Liver (tissue), 3 donors: ENCODE measurements around the gene ARHGEF10L.

Experiments
- EGR1 ChIP-seq, 2 donors: IDR thresholded peaks; 2 replicates each; pipeline ENCODE4 v1.6.1; 2016 to 2018; ENCODE audit warnings: antibody characterized with exemption in 2 of 2, low read depth in 2 of 2
- GABPA ChIP-seq, 2 donors: IDR thresholded peaks in 1 of 2; conservative IDR thresholded peaks in 1 of 2; 2 replicates each; pipeline ENCODE4 v1.6.1; 2016; ENCODE audit warnings: antibody characterized with exemption in 2 of 2, mild to moderate bottlenecking in 1 of 2, moderate library complexity in 1 of 2
- HNF4A ChIP-seq, 2 donors: conservative IDR thresholded peaks; 2 replicates each; pipeline ENCODE4 v1.6.1; 2016; ENCODE audit warnings: antibody characterized with exemption in 2 of 2, mild to moderate bottlenecking in 2 of 2
- HNF4G ChIP-seq: IDR thresholded peaks from 2 replicates; pipeline ENCODE4 v1.6.1; 2016; ENCODE audit warnings: antibody characterized with exemption
- JUND ChIP-seq, 2 donors: IDR thresholded peaks; 2 replicates each; pipeline ENCODE4 v1.6.1; 2016; ENCODE audit warnings: antibody characterized with exemption in 2 of 2
- RAD21 ChIP-seq, 2 donors: IDR thresholded peaks; 2 replicates each; pipeline ENCODE4 v1.6.1; 2016; ENCODE audit warnings: antibody characterized with exemption in 2 of 2, mild to moderate bottlenecking in 2 of 2
- RXRA ChIP-seq, 2 donors: IDR thresholded peaks; 2 replicates each; pipeline ENCODE4 v1.6.1; 2017 to 2018; ENCODE audit warnings: antibody characterized with exemption in 2 of 2, mild to moderate bottlenecking in 1 of 2
- SP1 ChIP-seq: IDR thresholded peaks from 2 replicates; pipeline ENCODE4 v1.6.1; 2018; ENCODE audit warnings: antibody characterized with exemption, mild to moderate bottlenecking
- TAF1 ChIP-seq: conservative IDR thresholded peaks from 2 replicates; pipeline ENCODE4 v1.6.1; 2016; ENCODE audit warnings: antibody characterized with exemption, mild to moderate bottlenecking
- YY1 ChIP-seq: IDR thresholded peaks from 2 replicates; pipeline ENCODE4 v1.6.1; 2016; ENCODE audit warnings: antibody characterized with exemption, mild to moderate bottlenecking
- TF ChIP-seq, protein P1 (sequence below): fragments of 150-350 bp; IDR thresholded peaks from 2 replicates; pipeline ENCODE4 v1.5.1; 2017; ENCODE audit warnings: improper control_type of control experiment, low read depth, low read length; ENCODE audit not compliant: missing input control
- TF ChIP-seq, protein P2 (sequence below): IDR thresholded peaks from 2 replicates; pipeline ENCODE4 v1.6.1; 2016; ENCODE audit warnings: antibody characterized with exemption, mild to moderate bottlenecking
- TF ChIP-seq, protein P3 (sequence below): IDR thresholded peaks from 2 replicates; pipeline ENCODE4 v1.6.1; 2016; ENCODE audit warnings: antibody characterized with exemption
- TF ChIP-seq, protein P4 (sequence below): IDR thresholded peaks from 2 replicates; pipeline ENCODE4 v1.6.1; 2016; ENCODE audit warnings: antibody characterized with exemption
- donor health status: healthy.
- donor health status: healthy.

DNA sequence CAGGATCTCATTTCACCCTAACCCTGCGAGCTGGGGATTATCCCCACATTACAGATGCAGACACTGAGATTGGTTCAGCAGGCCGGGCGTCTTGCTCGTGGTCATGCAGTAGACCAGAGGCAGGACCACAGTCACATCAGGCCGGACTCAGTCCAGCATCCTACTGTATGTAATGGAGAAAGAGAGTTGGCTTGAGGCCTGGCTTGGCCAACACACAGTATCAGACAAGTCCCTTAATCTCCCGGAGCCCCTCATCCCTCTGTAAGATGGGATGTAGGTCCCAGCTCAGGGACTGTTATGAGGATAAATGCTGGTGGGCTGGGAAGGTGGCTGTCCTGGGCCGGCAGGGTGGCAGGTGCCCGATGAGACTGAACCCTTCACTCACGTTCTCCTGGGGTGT, 149.5 kb downstream of the ARHGEF10L start:
- TF ChIP-seq, protein P1, sequence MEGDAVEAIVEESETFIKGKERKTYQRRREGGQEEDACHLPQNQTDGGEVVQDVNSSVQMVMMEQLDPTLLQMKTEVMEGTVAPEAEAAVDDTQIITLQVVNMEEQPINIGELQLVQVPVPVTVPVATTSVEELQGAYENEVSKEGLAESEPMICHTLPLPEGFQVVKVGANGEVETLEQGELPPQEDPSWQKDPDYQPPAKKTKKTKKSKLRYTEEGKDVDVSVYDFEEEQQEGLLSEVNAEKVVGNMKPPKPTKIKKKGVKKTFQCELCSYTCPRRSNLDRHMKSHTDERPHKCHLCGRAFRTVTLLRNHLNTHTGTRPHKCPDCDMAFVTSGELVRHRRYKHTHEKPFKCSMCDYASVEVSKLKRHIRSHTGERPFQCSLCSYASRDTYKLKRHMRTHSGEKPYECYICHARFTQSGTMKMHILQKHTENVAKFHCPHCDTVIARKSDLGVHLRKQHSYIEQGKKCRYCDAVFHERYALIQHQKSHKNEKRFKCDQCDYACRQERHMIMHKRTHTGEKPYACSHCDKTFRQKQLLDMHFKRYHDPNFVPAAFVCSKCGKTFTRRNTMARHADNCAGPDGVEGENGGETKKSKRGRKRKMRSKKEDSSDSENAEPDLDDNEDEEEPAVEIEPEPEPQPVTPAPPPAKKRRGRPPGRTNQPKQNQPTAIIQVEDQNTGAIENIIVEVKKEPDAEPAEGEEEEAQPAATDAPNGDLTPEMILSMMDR = no peak
- TF ChIP-seq, protein P2, sequence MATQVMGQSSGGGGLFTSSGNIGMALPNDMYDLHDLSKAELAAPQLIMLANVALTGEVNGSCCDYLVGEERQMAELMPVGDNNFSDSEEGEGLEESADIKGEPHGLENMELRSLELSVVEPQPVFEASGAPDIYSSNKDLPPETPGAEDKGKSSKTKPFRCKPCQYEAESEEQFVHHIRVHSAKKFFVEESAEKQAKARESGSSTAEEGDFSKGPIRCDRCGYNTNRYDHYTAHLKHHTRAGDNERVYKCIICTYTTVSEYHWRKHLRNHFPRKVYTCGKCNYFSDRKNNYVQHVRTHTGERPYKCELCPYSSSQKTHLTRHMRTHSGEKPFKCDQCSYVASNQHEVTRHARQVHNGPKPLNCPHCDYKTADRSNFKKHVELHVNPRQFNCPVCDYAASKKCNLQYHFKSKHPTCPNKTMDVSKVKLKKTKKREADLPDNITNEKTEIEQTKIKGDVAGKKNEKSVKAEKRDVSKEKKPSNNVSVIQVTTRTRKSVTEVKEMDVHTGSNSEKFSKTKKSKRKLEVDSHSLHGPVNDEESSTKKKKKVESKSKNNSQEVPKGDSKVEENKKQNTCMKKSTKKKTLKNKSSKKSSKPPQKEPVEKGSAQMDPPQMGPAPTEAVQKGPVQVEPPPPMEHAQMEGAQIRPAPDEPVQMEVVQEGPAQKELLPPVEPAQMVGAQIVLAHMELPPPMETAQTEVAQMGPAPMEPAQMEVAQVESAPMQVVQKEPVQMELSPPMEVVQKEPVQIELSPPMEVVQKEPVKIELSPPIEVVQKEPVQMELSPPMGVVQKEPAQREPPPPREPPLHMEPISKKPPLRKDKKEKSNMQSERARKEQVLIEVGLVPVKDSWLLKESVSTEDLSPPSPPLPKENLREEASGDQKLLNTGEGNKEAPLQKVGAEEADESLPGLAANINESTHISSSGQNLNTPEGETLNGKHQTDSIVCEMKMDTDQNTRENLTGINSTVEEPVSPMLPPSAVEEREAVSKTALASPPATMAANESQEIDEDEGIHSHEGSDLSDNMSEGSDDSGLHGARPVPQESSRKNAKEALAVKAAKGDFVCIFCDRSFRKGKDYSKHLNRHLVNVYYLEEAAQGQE = no peak
- TF ChIP-seq EGR1 (IDR thresholded peaks at IDR 0.05; ENCODE audit: low read depth in 2 of 2) (no peak), HNF4A (conservative IDR thresholded peaks at IDR 0.05) (no peak), HNF4G (no peak), JUND (IDR thresholded peaks at IDR 0.05) (no peak), SP1 (no peak), YY1 (no peak), RXRA (IDR thresholded peaks at IDR 0.05) (no peak), GABPA (IDR thresholded peaks at IDR 0.05 in 1 of 2, conservative IDR thresholded peaks at IDR 0.05 in 1 of 2) (no peak), TAF1 (no peak), RAD21 (IDR thresholded peaks at IDR 0.05) (no peak)
- TF ChIP-seq, protein P3, sequence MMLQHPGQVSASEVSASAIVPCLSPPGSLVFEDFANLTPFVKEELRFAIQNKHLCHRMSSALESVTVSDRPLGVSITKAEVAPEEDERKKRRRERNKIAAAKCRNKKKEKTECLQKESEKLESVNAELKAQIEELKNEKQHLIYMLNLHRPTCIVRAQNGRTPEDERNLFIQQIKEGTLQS = no peak
- TF ChIP-seq, protein P4, sequence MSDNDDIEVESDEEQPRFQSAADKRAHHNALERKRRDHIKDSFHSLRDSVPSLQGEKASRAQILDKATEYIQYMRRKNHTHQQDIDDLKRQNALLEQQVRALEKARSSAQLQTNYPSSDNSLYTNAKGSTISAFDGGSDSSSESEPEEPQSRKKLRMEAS = no peak
